Uterus (tissue), 4 donors: ENCODE results near the gene PHIP. TPM values are rescaled to one million over a fixed set of nuclear protein-coding genes. Genes with fewer than 3 reads are reported as not detected.

Experiments
- DNase-seq, 2 donors: peaks; one replicate each; pipeline ENCODE4 v3.0.0-alpha.2; 2019 to 2020
- H3K27ac ChIP-seq, 2 donors: fragments of 200-600 bp; sonication (generic); 1 replicate in 1 of 2; 2 replicates in 1 of 2; pipeline ENCODE4 v1.5.1; 2016 to 2018
- H3K27me3 ChIP-seq, 2 donors: fragments of 200-600 bp; sonication (generic); one replicate each; pipeline ENCODE4 v1.5.1; 2018 to 2019; ENCODE audit warnings: control low read depth in 1 of 2
- H3K36me3 ChIP-seq, 2 donors: fragments of 200-600 bp; sonication (generic); one replicate each; pipeline ENCODE4 v1.5.1; 2019; ENCODE audit warnings: control low read depth in 1 of 2
- H3K4me1 ChIP-seq, 2 donors: fragments of 200-600 bp; sonication (generic); one replicate each; pipeline ENCODE4 v1.5.1; 2018 to 2019; ENCODE audit warnings: control low read depth in 1 of 2
- H3K4me3 ChIP-seq, 2 donors: fragments of 200-600 bp; sonication (generic); 1 replicate in 1 of 2; 2 replicates in 1 of 2; pipeline ENCODE4 v1.5.1; 2018 to 2019; ENCODE audit warnings: mild to moderate bottlenecking in 1 of 2
- H3K9me3 ChIP-seq, 2 donors: fragments of 200-600 bp; sonication (generic); one replicate each; pipeline ENCODE4 v1.5.1; 2019; ENCODE audit warnings: control low read depth in 1 of 2
- CTCF ChIP-seq, 4 experiments: fragments of 200-600 bp in 2 of 4; fragments of 450-650 bp in 2 of 4; sonication (generic) in 2 of 4; IDR thresholded peaks; one replicate each; pipeline ENCODE4 v1.5.1; 2016 to 2019; ENCODE audit warnings: antibody characterized with exemption in 4 of 4, mild to moderate bottlenecking in 2 of 4, moderate library complexity in 1 of 4
- POLR2A ChIP-seq, 2 donors: fragments of 450-650 bp; IDR thresholded peaks; one replicate each; pipeline ENCODE4 v1.6.1; 2016; ENCODE audit warnings: antibody characterized with exemption in 2 of 2, mild to moderate bottlenecking in 1 of 2, moderate library complexity in 1 of 2
- intact Hi-C: fragments of 100-400 bp; cut with DNase I; formaldehyde crosslinking; loops from one replicate; pipeline ENCODE4 v1.15.1; 2023; ENCODE audit warnings: low total_unique reads
- total RNA-seq, 4 donors: library from RNA; depleted of rRNA in 3 of 4; stranded (reverse); fragments of >200 nt in 3 of 4; gene quantifications; one replicate each; pipeline versions ENCODE4 v1.1.0 to v1.2.4, GENCODE V29; 2014 to 2023
- donor health status: DM: yes; HTN: yes; CAD: no.

Gene PHIP
- 10 to 100 TPM; 40.6 to 85.3 (median 53.9) TPM for total RNA-seq

GRCh38 chr6:79078075-79078969 is at the start of gene PHIP:
Gene PHIP (minus strand): TSS chr6:79078254. CDS start chr6:79078068, 186 bp downstream.
- Histone ChIP-seq H3K27me3 (no peaks in the 10 kb centered on the region), H3K9me3 (no peaks in the 10 kb centered on the region), H3K4me1 (peaks cover 5 to 10% of the 10 kb centered on the region in 2 donors), H3K36me3 (no peaks in the 10 kb centered on the region), H3K27ac (peak within 1 kb of the TSS; percentile 99), H3K4me3 (peak within 1 kb of the TSS; percentile 90 to 98)
- TF ChIP-seq CTCF (IDR thresholded peaks at IDR 0.05) (peak in 1 of 4 experiments; percentile 4), POLR2A (IDR thresholded peaks at IDR 0.05) (peak in 1 of 2 donors; percentile 75)
- intact Hi-C loops: no loop called here
- DNase-seq: peak; percentile 91 to 94

GRCh38 chr6:79127660-79128059 is 49.6 kb upstream of the PHIP start:
- H3K27me3 ChIP-seq: no peaks in the 10 kb centered on the region
- H3K4me3 ChIP-seq: no peak overlapping the region
- H3K27ac ChIP-seq: no peak overlapping the region
- no peak for DNase-seq
- no peaks in the 10 kb centered on the region for H3K36me3 ChIP-seq
- H3K4me1 ChIP-seq: no peaks in the 10 kb centered on the region
- TF ChIP-seq POLR2A (IDR thresholded peaks at IDR 0.05) (no peak), CTCF (IDR thresholded peaks at IDR 0.05) (no peak)
- H3K9me3 ChIP-seq: no peaks in the 10 kb centered on the region
- intact Hi-C loops: no loop called here

- Histone ChIP-seq H3K36me3 (no peaks in the 10 kb centered on the region), H3K27me3 (peaks cover 0 to 3% of the 10 kb centered on the region in 2 donors), H3K9me3 (no peaks in the 10 kb centered on the region), H3K4me3 (no peak overlapping the region), H3K4me1 (no peaks in the 10 kb centered on the region), H3K27ac (no peak overlapping the region)
- intact Hi-C loops: no loop called here
- no peak for DNase-seq
- TF ChIP-seq POLR2A (IDR thresholded peaks at IDR 0.05) (no peak), CTCF (IDR thresholded peaks at IDR 0.05) (no peak)
Observed at GRCh38 chr6:79119217-79119616, 41.2 kb upstream of the PHIP start.

GRCh38 chr6:79117752-79118151 is 39.7 kb upstream of the PHIP start:
- H3K9me3 ChIP-seq: no peaks in the 10 kb centered on the region
- DNase-seq: no peak
- intact Hi-C loops: no loop called here
- H3K36me3 ChIP-seq: no peaks in the 10 kb centered on the region
- no peaks in the 10 kb centered on the region for H3K4me1 ChIP-seq
- peaks cover 0 to 3% of the 10 kb centered on the region in 2 donors for H3K27me3 ChIP-seq
- no peak overlapping the region for H3K4me3 ChIP-seq
- H3K27ac ChIP-seq: no peak overlapping the region
- TF ChIP-seq CTCF (IDR thresholded peaks at IDR 0.05) (no peak), POLR2A (IDR thresholded peaks at IDR 0.05) (no peak)

- intact Hi-C loops: no loop called here
- H3K4me1 ChIP-seq: no peaks in the 10 kb centered on the region
- no peaks in the 10 kb centered on the region for H3K36me3 ChIP-seq
Observed at GRCh38 chr6:79115553-79116182, 37.6 kb upstream of the PHIP start.

More at GRCh38 chr6:79115553-79116182, 37.6 kb upstream of the PHIP start:
- Histone ChIP-seq H3K27me3 (peaks cover 0 to 3% of the 10 kb centered on the region in 2 donors), H3K27ac (no peak overlapping the region), H3K4me3 (no peak overlapping the region), H3K9me3 (no peaks in the 10 kb centered on the region)
- no peak for DNase-seq
- no peak for TF ChIP-seq CTCF (IDR thresholded peaks at IDR 0.05)
- TF ChIP-seq POLR2A (IDR thresholded peaks at IDR 0.05): no peak
